Epithelial cell of esophagus (primary cell): ENCODE measurements around the gene DIP2C.

Experiments used
- DNase-seq: peaks from one replicate; pipeline ENCODE4 v3.0.0; 2010; ENCODE audit warnings: low read depth
- H3K4me3 ChIP-seq: 2 replicates; pipeline ENCODE4 v1.5.1; 2011; ENCODE audit warnings: mild to moderate bottlenecking, low read length, control low read depth
- TF ChIP-seq, protein P1 (sequence below): IDR thresholded peaks from 2 replicates; pipeline ENCODE4 v1.5.1; 2011; ENCODE audit warnings: low read depth, mild to moderate bottlenecking, low read length, control low read depth, inconsistent platforms; ENCODE audit not compliant: insufficient read depth; ENCODE audit errors: missing control alignments

The DIP2C gene

DNA sequence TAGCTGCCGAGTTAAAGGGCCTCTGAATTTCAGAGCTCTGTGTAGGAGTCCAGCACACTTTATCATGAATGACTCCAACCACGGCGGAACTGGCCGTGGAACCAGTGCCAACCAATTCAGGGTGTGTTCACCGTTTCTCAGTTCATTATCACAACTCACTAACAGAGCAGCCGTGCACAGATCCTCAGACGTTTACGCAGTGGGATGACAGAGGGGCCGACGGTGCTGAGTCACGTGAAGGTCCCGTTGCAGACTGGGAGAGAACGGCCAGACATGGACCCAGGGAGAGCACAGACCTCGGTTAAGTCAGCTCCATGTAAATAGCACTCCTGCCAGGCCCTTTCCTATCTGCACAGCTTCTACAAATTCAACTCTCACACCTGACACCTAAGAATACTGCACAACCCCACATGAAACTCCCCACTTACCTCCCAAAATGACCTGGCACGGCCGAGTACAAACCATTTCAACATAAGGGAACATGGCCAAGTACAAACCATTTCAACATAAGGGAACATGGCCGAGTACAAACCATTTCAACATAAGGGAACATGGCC lies 95.5 kb downstream of the DIP2C start:
- TF ChIP-seq, protein P1, sequence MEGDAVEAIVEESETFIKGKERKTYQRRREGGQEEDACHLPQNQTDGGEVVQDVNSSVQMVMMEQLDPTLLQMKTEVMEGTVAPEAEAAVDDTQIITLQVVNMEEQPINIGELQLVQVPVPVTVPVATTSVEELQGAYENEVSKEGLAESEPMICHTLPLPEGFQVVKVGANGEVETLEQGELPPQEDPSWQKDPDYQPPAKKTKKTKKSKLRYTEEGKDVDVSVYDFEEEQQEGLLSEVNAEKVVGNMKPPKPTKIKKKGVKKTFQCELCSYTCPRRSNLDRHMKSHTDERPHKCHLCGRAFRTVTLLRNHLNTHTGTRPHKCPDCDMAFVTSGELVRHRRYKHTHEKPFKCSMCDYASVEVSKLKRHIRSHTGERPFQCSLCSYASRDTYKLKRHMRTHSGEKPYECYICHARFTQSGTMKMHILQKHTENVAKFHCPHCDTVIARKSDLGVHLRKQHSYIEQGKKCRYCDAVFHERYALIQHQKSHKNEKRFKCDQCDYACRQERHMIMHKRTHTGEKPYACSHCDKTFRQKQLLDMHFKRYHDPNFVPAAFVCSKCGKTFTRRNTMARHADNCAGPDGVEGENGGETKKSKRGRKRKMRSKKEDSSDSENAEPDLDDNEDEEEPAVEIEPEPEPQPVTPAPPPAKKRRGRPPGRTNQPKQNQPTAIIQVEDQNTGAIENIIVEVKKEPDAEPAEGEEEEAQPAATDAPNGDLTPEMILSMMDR = no peak
- no peak overlapping the region for H3K4me3 ChIP-seq
- no peak for DNase-seq

DNA sequence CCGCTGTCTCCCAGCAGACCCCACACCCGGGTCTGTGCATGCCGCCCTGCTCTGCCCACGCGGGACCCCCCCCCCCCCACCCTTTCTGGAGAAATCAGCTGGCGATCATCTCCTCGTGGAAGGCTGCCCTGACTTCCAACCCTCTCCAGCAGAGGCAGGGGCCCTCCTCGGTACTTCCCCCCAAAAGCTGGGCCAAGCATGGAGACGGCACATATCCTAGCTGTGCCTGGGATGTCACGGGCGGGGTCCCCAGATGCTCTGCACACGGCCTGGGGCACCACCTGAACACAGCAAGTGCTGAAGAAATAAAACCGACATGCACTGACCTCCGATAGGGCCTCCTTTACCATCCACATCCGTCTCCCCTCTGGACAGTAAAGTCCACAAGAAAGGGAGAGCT lies 96.0 kb downstream of the DIP2C start:
- TF ChIP-seq, protein P1 = no peak
- H3K4me3 ChIP-seq = no peak overlapping the region
- DNase-seq = no peak

DNA sequence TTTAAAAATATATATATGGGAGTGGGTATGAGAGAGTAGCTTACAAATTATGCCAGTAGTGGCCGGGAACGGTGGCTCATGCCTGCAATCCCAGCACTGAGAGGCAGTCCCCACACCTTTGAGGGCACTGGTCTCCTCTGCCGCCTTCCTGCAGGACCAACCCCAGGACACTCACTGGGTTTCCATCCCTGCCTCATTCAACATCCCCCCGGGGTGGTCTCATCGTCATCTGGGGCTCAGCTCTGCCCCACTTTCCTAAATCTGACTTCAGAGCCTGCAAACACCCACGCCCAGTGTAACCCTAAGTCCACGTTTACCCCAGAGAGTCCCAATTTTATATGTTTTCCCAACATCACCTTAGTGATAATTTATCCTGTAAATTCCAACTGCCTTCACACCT lies 96.5 kb downstream of the DIP2C start:
- TF ChIP-seq, protein P1 = no peak
- DNase-seq = no peak
- no peak overlapping the region for H3K4me3 ChIP-seq

DNA sequence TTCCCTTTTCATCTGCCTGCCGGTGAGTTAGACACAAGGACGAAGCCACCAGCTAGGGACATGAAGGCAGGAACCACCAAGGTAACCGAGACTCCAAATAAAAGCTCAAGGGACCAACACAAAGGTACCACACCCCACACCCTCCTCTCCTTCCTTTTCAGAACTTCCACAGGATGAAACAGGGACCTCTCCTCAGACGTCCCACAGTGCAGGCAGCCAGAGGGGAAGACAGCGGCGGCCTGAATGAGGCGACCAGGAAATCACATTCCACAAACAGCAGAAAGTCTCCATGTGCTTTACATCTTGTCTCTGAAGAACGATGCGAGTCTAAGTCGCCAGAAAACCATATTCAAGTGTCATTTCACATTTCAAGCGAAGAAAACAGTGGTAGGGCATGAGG lies 97.8 kb downstream of the DIP2C start:
- no peak overlapping the region for H3K4me3 ChIP-seq
- DNase-seq = no peak
- TF ChIP-seq, protein P1 = no peak

DNA sequence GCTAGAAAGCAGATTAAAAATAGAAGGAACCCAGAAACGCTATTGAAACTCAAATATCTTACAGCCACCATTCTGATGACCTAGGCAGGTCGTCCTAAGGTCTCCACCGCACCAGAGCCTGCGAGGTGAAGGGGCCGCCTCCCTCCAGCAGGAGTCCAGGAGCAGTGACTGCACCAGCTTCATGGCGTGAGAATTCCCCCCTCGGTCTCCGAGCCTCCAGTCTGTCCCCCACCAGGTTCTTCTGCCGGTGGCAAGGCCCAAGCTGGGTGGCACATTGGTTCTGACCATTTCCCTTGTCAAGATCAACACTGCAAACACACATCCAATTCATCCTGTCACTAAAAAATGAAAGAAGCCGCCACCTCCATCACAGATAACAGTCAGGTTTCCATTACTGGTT lies 98.7 kb downstream of the DIP2C start:
- DNase-seq = no peak
- H3K4me3 ChIP-seq = no peak overlapping the region
- TF ChIP-seq, protein P1 = no peak

DNA sequence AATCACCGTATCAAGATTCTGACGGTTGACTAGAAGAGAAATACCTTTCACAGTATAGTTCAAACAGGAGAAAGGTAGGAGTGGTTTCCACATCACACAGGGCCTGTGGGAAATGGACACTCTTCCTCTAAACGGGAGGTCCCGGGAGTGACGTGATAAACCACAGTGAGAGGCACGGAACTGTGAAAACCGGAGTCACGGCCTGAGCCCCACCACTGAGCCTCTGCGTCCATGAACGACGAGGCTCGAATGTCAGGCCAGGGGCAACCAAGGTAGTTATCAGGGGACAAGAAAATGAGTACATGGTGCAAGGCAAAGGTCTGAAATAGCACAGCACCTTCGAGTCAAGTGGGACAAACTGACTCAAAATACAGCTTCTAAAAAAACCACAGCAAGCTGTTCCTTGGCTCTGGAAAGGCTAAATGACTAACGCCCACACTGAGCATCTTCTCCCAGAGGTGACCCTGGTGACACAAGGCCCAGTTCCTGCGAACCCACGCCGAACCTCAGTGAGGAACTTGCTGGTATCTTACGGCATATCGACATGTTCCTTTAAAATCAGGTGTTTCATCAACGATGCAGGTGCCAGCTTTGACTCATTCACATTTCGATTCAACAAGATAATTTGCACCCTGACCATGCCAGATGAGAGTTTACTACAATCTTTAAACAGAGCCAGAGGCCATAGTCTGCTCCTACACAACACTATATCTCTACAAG lies 99.3 kb downstream of the DIP2C start:
- no peak for DNase-seq
- no peak overlapping the region for H3K4me3 ChIP-seq
- TF ChIP-seq, protein P1 = no peak
